Tibial nerve (tissue), 4 donors: Measurements from ENCODE around the gene NEGR1. TPM values are rescaled to one million over a fixed set of nuclear protein-coding genes. Genes with fewer than 3 reads are reported as not detected.
"Not testable (repeated sequence)": the region's sequence is repeated elsewhere in the genome, so short reads cannot be mapped to it uniquely, and the experiment has no call there.

Experiments used
- DNase-seq, 2 donors: peaks; one replicate each; pipeline ENCODE4 v3.0.0-alpha.2; 2019; ENCODE audit warnings: low spot score in 2 of 2
- H3K27ac ChIP-seq, 4 donors: fragments of 200-600 bp; sonication (generic) in 3 of 4; one replicate each; pipeline ENCODE4 v1.5.1; 2017 to 2019; ENCODE audit warnings: mild to moderate bottlenecking in 1 of 4
- H3K27me3 ChIP-seq, 2 donors: fragments of 200-600 bp; sonication (generic) in 1 of 2; one replicate each; pipeline versions ENCODE4 v1.5.1 to v1.6.0; 2017 to 2019
- H3K36me3 ChIP-seq, 3 donors: fragments of 200-600 bp; sonication (generic); one replicate each; pipeline ENCODE4 v1.5.1; 2018 to 2019
- H3K4me1 ChIP-seq, 4 donors: fragments of 200-600 bp; sonication (generic) in 3 of 4; one replicate each; pipeline ENCODE4 v1.5.1; 2017 to 2019
- H3K4me3 ChIP-seq, 4 donors: fragments of 200-600 bp; sonication (generic) in 3 of 4; one replicate each; pipeline ENCODE4 v1.5.1; 2017 to 2019; ENCODE audit warnings: mild to moderate bottlenecking in 1 of 4, moderate library complexity in 1 of 4
- H3K9me3 ChIP-seq, 4 donors: fragments of 200-600 bp; sonication (generic) in 3 of 4; one replicate each; pipeline ENCODE4 v1.5.1; 2017 to 2019
- CTCF ChIP-seq, 5 experiments: fragments of 200-600 bp in 3 of 5; fragments of 450-650 bp in 2 of 5; sonication (generic) in 3 of 5; IDR thresholded peaks; one replicate each; pipeline ENCODE4 v1.5.1; 2016 to 2019; ENCODE audit warnings: antibody characterized with exemption in 5 of 5, mild to moderate bottlenecking in 3 of 5, moderate library complexity in 2 of 5
- EP300 ChIP-seq, 2 donors: sonication (generic); formaldehyde crosslinking; IDR thresholded peaks; one replicate each; pipeline ENCODE4 v1.6.1; 2017; ENCODE audit warnings: antibody characterized with exemption in 2 of 2, mild to moderate bottlenecking in 1 of 2
- POLR2A ChIP-seq, 2 donors: fragments of 450-650 bp; IDR thresholded peaks; one replicate each; pipeline ENCODE4 v1.6.1; 2017; ENCODE audit warnings: antibody characterized with exemption in 2 of 2, mild to moderate bottlenecking in 2 of 2, moderate library complexity in 2 of 2
- WGBS, 2 donors: methylation state at CpG; one replicate each; pipeline ENCODE4 v1.1.5; 2018; 5-methylcytosine and 5-hydroxymethylcytosine counted together
- total RNA-seq, 4 donors: library from RNA; depleted of rRNA; stranded (reverse); fragments of >200 nt; gene quantifications; one replicate each; pipeline ENCODE4 v1.1.0, GENCODE V29; 2016

NEGR1 gene
- total RNA-seq, 4 donors from 2014 or later = 46.0 to 58.2 (median 52.4) TPM

GRCh38 chr1:72253132-72253531, 29.2 kb downstream of the NEGR1 start:
- no peak for DNase-seq
- Histone ChIP-seq H3K27me3 (no peaks in the 10 kb centered on the region), H3K4me1 (peaks cover 0 to 9% (median 2%) of the 10 kb centered on the region in 4 donors), H3K4me3 (no peak overlapping the region), H3K36me3 (no peaks in the 10 kb centered on the region), H3K27ac (no peak overlapping the region), H3K9me3 (no peaks in the 10 kb centered on the region)
- TF ChIP-seq EP300 (IDR thresholded peaks at IDR 0.05) = no peak
- no peak for TF ChIP-seq POLR2A (IDR thresholded peaks at IDR 0.05)
- no peak for TF ChIP-seq CTCF (IDR thresholded peaks at IDR 0.05)

DNA sequence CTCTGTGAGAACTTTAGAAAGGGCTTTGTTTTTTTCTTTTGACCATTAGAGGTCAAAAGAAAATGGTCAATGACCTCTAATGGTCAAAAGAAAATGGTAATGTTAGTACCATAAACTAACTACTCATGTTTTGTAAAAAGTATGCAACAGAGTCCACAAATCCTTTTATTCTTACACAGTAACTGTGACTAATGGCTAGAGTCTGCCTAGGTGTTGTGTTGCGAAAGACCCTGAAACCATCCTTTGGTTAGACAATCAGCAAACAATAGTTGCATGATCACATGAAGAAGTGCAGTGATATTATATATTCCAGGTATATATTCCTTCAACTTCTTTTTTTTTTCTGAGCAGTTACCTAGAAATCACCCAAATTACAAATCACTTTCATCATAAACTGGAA, 40.9 kb downstream of the NEGR1 start:
- 92 to 95% methylated on average over 1 of the region's 1 CpG for WGBS, 2 donors
- Histone ChIP-seq H3K27ac (no peak overlapping the region), H3K36me3 (no peaks in the 10 kb centered on the region)

DNA sequence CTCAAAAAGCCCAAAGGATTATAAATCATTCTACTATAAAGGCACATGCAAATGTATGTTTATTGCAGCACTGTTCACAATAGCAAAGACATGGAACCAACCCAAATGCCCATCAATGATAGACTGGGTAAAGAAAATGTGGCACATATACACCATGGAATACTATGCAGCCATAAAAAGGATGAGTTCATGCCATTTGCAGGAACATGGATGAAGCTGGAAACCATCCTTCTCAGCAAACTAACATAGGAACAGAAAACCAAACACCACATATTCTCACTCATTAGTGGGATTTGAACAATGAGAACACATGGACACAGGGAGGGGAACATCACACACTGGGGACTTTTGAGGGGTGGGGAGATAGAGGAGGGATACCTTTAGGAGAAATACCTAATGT, 46.4 kb downstream of the NEGR1 start:
- not testable (repeated sequence) for DNase-seq, H3K27ac ChIP-seq, H3K36me3 ChIP-seq

More for the DNA sequence above, 40.9 kb downstream of the NEGR1 start:
- TF ChIP-seq EP300 (IDR thresholded peaks at IDR 0.05) (no peak), POLR2A (IDR thresholded peaks at IDR 0.05) (no peak), CTCF (IDR thresholded peaks at IDR 0.05) (no peak)
- no peaks in the 10 kb centered on the region for H3K9me3 ChIP-seq
- H3K4me3 ChIP-seq = no peak overlapping the region
- no peaks in the 10 kb centered on the region for H3K4me1 ChIP-seq
- DNase-seq = no peak
- H3K27me3 ChIP-seq = no peaks in the 10 kb centered on the region

DNA sequence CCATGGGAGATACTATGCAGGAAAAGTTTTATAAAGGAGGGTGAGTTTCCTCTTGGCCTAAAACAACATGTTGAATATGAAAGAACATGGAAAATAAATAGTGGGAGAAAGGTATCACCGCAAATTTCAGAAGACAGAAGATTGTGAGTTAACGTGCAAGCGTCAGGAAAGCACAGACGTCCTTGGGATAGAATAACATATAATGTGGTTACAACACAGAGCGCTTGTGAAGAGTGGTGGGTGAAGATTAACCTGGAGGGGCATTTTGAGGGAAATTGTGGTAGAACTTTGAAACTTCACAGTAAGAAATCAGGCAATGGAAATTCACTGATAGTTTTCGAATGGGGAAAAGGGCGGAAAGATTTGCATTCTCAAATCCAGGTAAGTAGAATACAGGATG, 47.3 kb downstream of the NEGR1 start:
- TF ChIP-seq CTCF (IDR thresholded peaks at IDR 0.05) (no peak), EP300 (IDR thresholded peaks at IDR 0.05) (no peak), POLR2A (IDR thresholded peaks at IDR 0.05) (no peak)
- no peak for DNase-seq
- H3K4me3 ChIP-seq = no peak overlapping the region
- H3K36me3 ChIP-seq = no peaks in the 10 kb centered on the region
- H3K9me3 ChIP-seq = no peaks in the 10 kb centered on the region
- no peak overlapping the region for H3K27ac ChIP-seq
- 88 to 93% methylated on average over 7 of the region's 7 CpGs for WGBS, 2 donors
- H3K27me3 ChIP-seq = no peaks in the 10 kb centered on the region
- peaks cover 0 to under 1% (median 0%) of the 10 kb centered on the region in 4 donors for H3K4me1 ChIP-seq

More for the DNA sequence above, 46.4 kb downstream of the NEGR1 start:
- not testable (repeated sequence) for H3K27me3 ChIP-seq, H3K9me3 ChIP-seq, H3K4me3 ChIP-seq, H3K4me1 ChIP-seq

DNA sequence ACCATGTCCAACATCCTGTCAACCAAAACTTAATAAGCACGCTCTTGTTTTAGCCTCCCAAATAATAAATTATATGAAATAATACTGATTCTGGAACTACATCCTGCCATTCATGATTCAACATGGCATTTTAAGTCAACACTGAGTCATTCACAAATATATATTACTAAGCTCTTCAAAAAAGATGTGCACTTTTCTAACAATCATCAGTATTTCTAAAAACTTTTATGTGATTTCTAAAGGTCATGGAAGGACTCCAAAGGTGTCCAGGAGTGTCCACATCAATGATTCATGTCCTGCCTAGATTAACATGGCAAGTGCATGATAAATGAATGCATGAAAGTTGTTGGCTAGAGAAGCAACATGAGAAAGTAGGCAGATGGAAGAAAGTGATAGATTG, 51.6 kb downstream of the NEGR1 start:
- no peaks in the 10 kb centered on the region for H3K9me3 ChIP-seq
- TF ChIP-seq CTCF (IDR thresholded peaks at IDR 0.05) (no peak), EP300 (IDR thresholded peaks at IDR 0.05) (no peak), POLR2A (IDR thresholded peaks at IDR 0.05) (no peak)
- 46 to 63% methylated on average over 1 of the region's 1 CpG for WGBS, 2 donors
- no peak for DNase-seq
- H3K4me1 ChIP-seq = peaks cover 0 to 11% (median 0%) of the 10 kb centered on the region in 4 donors
- no peaks in the 10 kb centered on the region for H3K27me3 ChIP-seq
- H3K36me3 ChIP-seq = no peaks in the 10 kb centered on the region
- H3K27ac ChIP-seq = no peak overlapping the region
- no peak overlapping the region for H3K4me3 ChIP-seq

DNA sequence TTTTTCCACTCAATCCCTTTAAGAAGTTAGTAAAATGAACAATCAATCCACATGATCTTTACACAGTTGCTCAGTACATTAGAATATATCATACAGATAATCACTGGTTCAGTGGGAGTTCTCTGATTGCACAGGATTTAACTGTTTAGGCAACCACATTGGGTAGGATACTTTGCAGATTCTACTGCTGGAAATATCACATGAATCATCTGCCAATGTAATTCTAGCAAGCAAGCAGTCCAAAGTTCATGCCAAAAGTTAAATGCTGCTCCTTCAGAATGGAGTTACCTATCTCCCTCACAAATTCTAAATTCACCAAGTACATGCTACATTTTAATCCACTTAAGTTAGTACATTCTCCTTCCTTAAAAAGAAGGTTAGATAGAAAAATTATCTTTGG, 52.4 kb downstream of the NEGR1 start:
- Histone ChIP-seq H3K9me3 (no peaks in the 10 kb centered on the region), H3K4me3 (no peak overlapping the region), H3K27ac (no peak overlapping the region), H3K4me1 (peaks cover 0 to 11% (median 0%) of the 10 kb centered on the region in 4 donors), H3K27me3 (no peaks in the 10 kb centered on the region), H3K36me3 (no peaks in the 10 kb centered on the region)
- DNase-seq = no peak
- TF ChIP-seq CTCF (IDR thresholded peaks at IDR 0.05) = no peak
- no peak for TF ChIP-seq POLR2A (IDR thresholded peaks at IDR 0.05)
- no peak for TF ChIP-seq EP300 (IDR thresholded peaks at IDR 0.05)
